HG03139 (cell line): Measurements from ENCODE around the gene NSF.
"Not testable (repeated sequence)": the region's sequence is repeated elsewhere in the genome, so short reads cannot be mapped to it uniquely, and the experiment has no call there.

Experiments
- ATAC-seq: cut with Tn5 transposase; IDR thresholded peaks from one replicate; pipeline ENCODE4 v1.9.1; 2021; ENCODE audit not compliant: unreplicated experiment

The NSF gene

DNA sequence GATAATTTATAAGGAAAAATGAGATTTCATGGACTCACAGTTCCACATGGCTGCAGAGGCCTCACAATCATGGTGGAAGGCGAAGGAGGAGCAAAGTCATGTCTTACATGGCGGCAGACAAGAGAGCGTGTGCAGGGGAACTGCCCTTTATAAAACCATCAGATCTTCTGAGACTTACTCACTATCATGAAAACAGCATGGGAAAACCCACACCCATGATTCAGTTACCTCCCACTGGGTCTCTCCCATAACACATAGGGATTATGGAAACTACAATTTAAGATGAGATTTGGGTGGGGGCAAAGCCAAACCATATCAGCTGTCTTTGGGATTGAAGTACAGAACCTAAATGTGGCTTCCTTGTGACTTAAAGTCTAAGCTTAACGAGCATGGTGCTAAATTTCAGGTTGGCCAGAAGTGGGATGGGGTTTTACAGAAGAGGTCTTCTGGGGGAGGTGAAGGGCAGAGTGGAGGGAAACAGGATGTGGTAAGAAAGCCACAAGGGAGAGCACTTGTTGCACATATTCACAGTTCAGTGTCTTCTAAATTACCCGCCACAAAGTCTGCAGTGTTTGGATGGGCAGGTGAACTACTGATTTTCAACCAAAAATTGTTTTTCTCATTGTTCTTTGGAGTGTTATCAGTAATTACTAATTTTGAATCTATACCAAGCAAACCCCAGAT is 38.4 kb downstream of the NSF start:
- ATAC-seq: not testable (repeated sequence)

- not testable (repeated sequence) for ATAC-seq
Measured at GRCh38 chr17:46632146-46632545, 41.7 kb downstream of the NSF start.

DNA sequence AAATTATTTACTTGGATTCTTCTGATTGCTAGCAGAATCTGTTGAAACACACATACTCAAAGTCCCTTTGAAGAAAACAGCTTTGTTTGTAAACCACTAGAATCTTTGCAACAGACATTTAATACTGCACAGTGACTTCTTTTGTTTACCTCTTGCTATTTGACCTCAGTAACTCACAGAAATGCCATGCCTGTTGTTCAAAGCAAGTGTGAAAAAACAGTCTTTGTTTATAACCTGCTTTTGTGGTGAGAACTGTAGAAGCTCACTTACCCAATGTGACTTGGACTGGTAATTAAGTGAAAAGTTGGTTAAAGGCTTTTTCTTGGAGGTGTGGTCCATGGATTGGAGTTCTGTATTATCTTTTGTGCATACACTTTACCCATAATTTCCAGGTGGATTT is 44.4 kb downstream of the NSF start:
- not testable (repeated sequence) for ATAC-seq

DNA sequence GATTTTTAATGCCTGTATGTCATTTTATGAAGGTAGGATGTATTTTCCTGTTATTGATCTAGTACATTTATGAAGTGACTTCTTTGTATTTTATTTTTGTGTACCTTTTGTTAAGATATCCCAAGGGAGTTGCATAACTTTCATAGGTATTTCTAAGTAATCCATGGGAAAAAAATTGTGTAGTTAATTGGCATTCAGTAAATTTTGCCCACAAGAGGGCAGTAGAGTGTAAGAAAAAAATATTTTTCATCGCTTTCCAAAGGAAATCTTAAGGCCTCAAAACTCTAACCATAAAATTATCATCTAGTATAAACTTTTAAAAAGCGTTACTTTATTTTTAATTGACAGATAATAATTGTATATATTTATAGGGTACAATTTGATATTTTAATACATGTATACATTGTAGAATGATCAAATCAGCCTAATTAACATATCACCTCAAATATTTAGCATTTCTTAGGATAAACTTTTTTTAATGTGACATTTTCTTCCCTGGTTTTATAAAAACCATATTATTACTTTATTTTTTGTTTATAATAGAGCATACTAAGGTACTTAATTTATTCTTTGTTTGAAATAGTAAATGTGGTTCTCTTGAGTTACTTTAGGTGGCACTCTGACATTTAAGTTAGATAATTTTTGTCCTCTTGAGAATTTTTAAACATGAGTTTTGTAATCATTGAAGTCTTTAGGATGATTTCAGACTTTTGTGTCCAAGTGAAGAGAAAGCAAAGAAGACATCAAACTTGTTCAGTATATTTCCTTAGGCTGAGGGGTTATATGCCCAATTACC is 51.6 kb downstream of the NSF start:
- ATAC-seq: not testable (repeated sequence)

DNA sequence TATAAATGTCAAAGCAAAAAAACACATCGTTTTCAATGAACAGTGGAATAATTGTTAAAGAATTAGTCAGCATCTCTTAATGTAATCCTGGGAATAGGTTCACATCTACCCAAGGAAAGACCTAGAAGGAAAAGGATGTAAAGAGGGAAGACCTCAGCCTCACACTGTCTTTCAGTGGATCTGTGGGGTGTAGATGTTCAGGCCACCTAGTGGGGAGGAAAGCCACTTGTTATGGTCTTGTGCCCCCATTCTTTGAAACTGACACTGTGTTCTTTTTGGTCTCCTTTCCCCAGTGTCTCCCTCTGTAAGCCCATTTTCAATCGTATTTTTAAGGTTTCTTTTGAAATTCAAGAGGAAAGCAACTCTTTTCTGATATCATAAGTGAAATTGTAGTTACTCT is 56.8 kb downstream of the NSF start:
- not testable (repeated sequence) for ATAC-seq

GRCh38 chr17:46647688-46648278 is 57.3 kb downstream of the NSF start:
- ATAC-seq: not testable (repeated sequence)

DNA sequence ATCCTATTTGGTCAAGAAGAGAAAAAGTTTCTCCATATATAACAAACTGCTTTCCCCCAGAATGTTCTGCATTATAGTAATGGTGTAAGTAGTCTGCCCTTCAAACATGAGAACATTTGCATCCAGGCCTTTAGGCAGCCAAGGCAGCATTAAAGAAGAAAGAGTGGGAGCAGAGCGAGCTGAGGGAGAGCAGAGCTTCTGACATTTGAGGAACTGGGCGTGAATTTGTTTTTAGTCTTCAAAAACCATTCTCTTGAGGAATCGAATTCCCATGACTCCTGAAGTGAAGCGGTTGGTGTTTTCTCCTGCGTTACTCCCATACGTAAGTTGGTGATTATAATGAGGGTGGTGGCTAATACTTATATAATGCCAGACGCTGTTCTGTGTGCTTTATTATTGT is 58.8 kb downstream of the NSF start:
- ATAC-seq: not testable (repeated sequence)

DNA sequence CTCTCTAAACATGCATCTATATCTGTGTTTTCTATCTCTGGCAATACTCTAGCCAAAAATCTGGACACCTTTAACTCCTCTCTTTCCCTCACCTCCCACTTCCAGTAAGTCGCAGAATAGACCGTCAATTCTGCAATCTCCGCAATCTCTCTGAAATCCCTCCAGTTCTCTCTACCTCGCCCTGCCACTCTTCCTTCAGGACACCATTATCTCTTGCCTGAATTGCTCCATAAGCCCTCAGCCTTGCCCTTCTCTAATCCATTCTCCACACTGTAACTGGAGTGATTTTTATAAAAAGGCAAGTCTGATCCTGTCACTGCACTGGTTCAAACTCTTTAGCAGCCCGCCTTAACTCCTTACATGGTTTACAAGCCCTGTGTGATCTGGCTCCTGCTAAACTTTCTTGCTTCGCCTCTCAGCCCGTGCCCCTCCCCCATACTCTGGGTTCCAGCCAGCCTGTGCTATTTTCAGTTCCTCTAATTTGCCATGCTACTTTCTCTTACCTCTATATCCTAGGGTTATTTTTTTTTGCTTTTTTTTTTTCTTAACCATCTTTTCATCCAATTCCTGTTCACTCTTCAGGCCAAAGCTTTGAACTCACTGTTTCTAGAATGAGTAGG is 61.7 kb downstream of the NSF start:
- not testable (repeated sequence) for ATAC-seq

DNA sequence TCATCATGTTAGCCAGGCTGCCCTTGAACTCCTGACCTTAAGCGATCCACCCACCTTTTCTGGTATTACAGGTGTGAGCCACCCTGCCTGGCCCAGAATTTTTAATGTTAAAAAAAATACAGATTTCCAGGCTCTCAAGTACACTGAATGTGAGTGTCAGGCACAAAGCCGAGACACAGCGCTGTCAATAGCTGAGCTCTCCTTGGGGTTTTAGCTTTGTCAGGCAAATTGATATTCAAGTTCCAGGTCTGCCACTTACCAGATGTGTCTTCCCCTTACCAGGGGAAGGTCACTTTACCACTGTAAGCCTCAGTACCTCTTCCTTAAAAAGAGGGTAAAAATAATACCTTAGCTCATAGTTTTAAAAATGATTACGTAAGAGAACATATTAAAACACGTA is 67.8 kb downstream of the NSF start:
- not testable (repeated sequence) for ATAC-seq

- ATAC-seq: not testable (repeated sequence)
Measured at GRCh38 chr17:46659702-46660101, 69.2 kb downstream of the NSF start.

GRCh38 chr17:46663123-46663522 is 72.7 kb downstream of the NSF start:
- not testable (repeated sequence) for ATAC-seq

DNA sequence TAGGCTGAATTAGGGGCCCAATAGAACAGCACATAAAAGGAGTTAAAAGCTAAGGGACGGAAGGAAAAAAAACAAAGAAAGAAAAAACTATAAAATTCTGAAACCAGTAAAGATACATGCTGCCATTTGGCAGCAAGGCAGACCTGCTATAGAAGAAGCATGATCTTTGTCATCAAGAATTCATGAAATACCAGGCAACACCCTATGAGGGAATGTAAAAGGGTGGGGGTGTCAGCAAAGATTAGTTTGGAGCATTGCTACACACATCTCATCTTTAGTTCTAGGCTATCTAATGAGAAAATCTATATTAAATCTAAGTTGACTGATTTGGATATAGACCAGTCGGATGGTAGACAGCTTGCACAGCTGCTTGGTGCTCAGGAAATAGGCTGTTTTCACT is 73.1 kb downstream of the NSF start:
- not testable (repeated sequence) for ATAC-seq

DNA sequence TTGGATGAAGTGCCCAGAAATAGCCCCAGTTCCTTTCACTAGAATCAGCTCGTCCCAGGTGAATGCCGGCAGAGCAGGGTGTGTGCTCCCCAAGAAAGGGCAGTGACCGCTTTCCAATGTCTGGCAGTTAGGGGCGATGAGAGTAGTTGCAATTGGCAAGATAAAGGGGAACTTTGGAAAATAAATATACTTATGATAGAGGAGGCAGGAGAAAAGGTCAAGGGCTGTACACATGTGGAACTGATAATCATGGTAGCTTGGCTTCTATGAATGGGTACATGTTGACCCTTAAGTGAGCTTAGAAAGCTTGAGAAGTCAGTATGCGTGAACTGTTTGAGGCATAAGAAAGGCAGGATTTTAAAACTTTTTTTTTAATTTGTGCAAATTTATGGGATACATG is 75.5 kb downstream of the NSF start:
- ATAC-seq: not testable (repeated sequence)

GRCh38 chr17:46670789-46671188 is 80.3 kb downstream of the NSF start:
- ATAC-seq: not testable (repeated sequence)

GRCh38 chr17:46672777-46673176 is 82.3 kb downstream of the NSF start:
- not testable (repeated sequence) for ATAC-seq

- not testable (repeated sequence) for ATAC-seq
Measured at GRCh38 chr17:46677819-46678218, 87.3 kb downstream of the NSF start.

GRCh38 chr17:46683653-46684052 is 93.2 kb downstream of the NSF start:
- ATAC-seq: not testable (repeated sequence)

DNA sequence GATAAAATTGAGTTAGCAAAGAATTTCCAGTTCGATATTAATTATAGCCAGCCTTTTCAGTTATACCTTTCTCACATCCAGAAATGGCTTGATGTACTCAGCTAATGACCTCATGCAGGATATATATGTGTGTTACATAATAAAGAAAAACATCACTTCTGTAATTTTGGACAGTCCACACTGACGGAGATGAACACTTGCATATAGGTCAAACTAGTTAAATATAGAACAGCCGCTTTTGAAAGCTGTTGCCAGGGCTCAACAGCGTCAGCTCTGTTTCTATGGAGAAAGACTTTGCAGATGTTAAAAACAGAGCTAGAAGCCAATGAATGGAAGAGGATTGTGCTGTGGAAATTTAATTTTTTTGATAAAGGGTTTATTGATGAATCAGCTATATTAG is 94.8 kb downstream of the NSF start:
- ATAC-seq: not testable (repeated sequence)

GRCh38 chr17:46692196-46692595 is 101.7 kb downstream of the NSF start:
- not testable (repeated sequence) for ATAC-seq

GRCh38 chr17:46693283-46693682 is 102.8 kb downstream of the NSF start:
- ATAC-seq: not testable (repeated sequence)

- ATAC-seq: not testable (repeated sequence)
Measured at GRCh38 chr17:46696522-46696921, 106.1 kb downstream of the NSF start.
